ENCODE data around the gene FAM111A. TPM values are rescaled to one million over a fixed set of nuclear protein-coding genes. Genes with fewer than 3 reads are reported as not detected.

The FAM111A gene
- total and polyA plus RNA-seq, 10 of the 15 experiments (the other 5 are each of a cell fraction or from before 2014, with no cell fraction given): 26.6 to 95.0 (median 67.5) TPM

- TF ChIP-seq CREB1 (IDR thresholded peaks at IDR 0.05; ENCODE audit: low read depth) (no peak), ZNF622 (IDR thresholded peaks at IDR 0.05) (no peak), RAD51 (IDR thresholded peaks at IDR 0.05) (no peak), BCL11A (IDR thresholded peaks at IDR 0.05; ENCODE audit: low read depth, low read length) (no peak), POLR2AphosphoS2 (IDR thresholded peaks at IDR 0.05; ENCODE audit: low read depth, low read length) (peak; percentile 50; the same call in 1 of the 2 replicates), FOXK2 (IDR thresholded peaks at IDR 0.05) (no peak), PAX5 (IDR thresholded peaks at IDR 0.05; ENCODE audit: borderline replicate concordance, low read depth, low read length) (no peak), POLR2AphosphoS5 (IDR thresholded peaks at IDR 0.05; ENCODE audit: low read length) (peak; percentile 13), BACH1 (IDR thresholded peaks at IDR 0.05; ENCODE audit: borderline replicate concordance) (no peak), CHD2 (IDR thresholded peaks at IDR 0.05; ENCODE audit: borderline replicate concordance, low read depth, low read length) (no peak), MEF2B (IDR thresholded peaks at IDR 0.05; ENCODE audit: partially characterized antibody, poor library complexity, severe bottlenecking) (peak; percentile 75), MXI1 (IDR thresholded peaks at IDR 0.05; ENCODE audit: low read depth, low read length) (no peak), TBL1XR1 (IDR thresholded peaks at IDR 0.05; ENCODE audit: low read depth, low read length) (no peak)
- SMC1A ChIA-PET (ENCODE audit: uncharacterized antibody, unreplicated experiment): interaction anchor here (0.8 to 14.9 kb wide), 13 partner anchors 10 to 255 kb away, joined by 3 to 155 read pairs (median 5); partner anchors contain the start of gene MPEG1
Observed at GRCh38 chr11:59175091-59175501, 32.4 kb downstream of the FAM111A start.

More at GRCh38 chr11:59175091-59175501, 32.4 kb downstream of the FAM111A start:
- peaks cover 61% of the 10 kb centered on the region for H3K79me2 ChIP-seq (ENCODE audit: control insufficient read depth, insufficient read depth, low read length)
- no TSS peak for BruUV-seq (replicated peaks)
- peaks cover 16% of the 10 kb centered on the region; the same call in 2 of the 3 replicates for H3K9me3 ChIP-seq (replicated peaks; ENCODE audit: control insufficient read depth, insufficient read depth, low read length)
- intact Hi-C loops (cut with micrococcal nuclease; ENCODE audit: unreplicated experiment) (no loop called here), in situ Hi-C loops (cut with MboI) (loop anchor here (10.0 to 25.0 kb wide), 2 partner anchors 380 to 1587 kb away; partner anchors contain the start of gene MS4A15)
- H2AFZ ChIP-seq (ENCODE audit: control insufficient read depth, low read depth, low read length): no peak overlapping the region
- POLR2A ChIA-PET: interaction anchor here (1.0 to 4.3 kb wide), 10 partner anchors 8 to 38 kb away, joined by 5 to 32 read pairs (median 10); partner anchors contain the start of gene MPEG1
- H3K9ac ChIP-seq (ENCODE audit: control insufficient read depth, insufficient read depth, low read length): peak overlapping the region; percentile 32
- RAD21 ChIA-PET (ENCODE audit: unreplicated experiment): interaction anchor here (1.0 to 9.0 kb wide), 8 partner anchors 11 to 108 kb away, joined by 3 to 183 read pairs (median 10); partner anchors contain the start of gene MPEG1
- 60% methylated on average over 4 of the region's 4 CpGs for WGBS (ENCODE audit: insufficient coverage, insufficient replicate concordance, low lambda C conversion rate, missing lambda C conversion rate)
- H3K4me2 ChIP-seq (ENCODE audit: control insufficient read depth, insufficient read depth): peak overlapping the region; percentile 93
- H3K4me3 ChIP-seq: peak overlapping the region; percentile 93
- H4K20me1 ChIP-seq (ENCODE audit: control insufficient read depth, insufficient read depth): no peaks in the 10 kb centered on the region
- peak overlapping the region; percentile 84; the same call in 1 of the 2 replicates for H3K27ac ChIP-seq (ENCODE audit: control insufficient read depth, insufficient read depth)
- FAIRE-seq (no peak), ATAC-seq (peak; percentile 1; the same call in 2 of the 3 replicates), DNase-seq (ENCODE audit: low read depth, low spot score) (no peak)
- H3K36me3 ChIP-seq (ENCODE audit: control insufficient read depth in 2 of 2, insufficient read depth in 2 of 2, low read length in 1 of 2): 0 out of 4 replicates have a peak, but pooled peaks cover 0 to 3% of the 10 kb centered on the region in 2 experiments
- CTCF ChIA-PET: interaction anchor here (0.6 to 30.3 kb wide), 17 partner anchors 9 to 1467 kb away, joined by 3 to 1180 read pairs (median 4); partner anchors contain the start of gene MPEG1
- no peaks in the 10 kb centered on the region for H3K27me3 ChIP-seq (replicated peaks in 1 of 2; ENCODE audit: control insufficient read depth in 2 of 2, insufficient read depth in 2 of 2, low read length in 1 of 2)
- peaks cover 6% of the 10 kb centered on the region for H3K4me1 ChIP-seq (ENCODE audit: control insufficient read depth, insufficient read depth, low read length)

Measured in GM12878 (cell line).